GM21737 (cell line): ENCODE measurements around the gene COL27A1.
"Not testable (repeated sequence)": the region's sequence is repeated elsewhere in the genome, so short reads cannot be mapped to it uniquely, and the experiment has no call there.

Experiments
- ATAC-seq: cut with Tn5 transposase; IDR thresholded peaks from one replicate; pipeline ENCODE4 v1.9.1; 2021; ENCODE audit warnings: mild to moderate bottlenecking, moderate library complexity; ENCODE audit not compliant: unreplicated experiment

COL27A1 gene

DNA sequence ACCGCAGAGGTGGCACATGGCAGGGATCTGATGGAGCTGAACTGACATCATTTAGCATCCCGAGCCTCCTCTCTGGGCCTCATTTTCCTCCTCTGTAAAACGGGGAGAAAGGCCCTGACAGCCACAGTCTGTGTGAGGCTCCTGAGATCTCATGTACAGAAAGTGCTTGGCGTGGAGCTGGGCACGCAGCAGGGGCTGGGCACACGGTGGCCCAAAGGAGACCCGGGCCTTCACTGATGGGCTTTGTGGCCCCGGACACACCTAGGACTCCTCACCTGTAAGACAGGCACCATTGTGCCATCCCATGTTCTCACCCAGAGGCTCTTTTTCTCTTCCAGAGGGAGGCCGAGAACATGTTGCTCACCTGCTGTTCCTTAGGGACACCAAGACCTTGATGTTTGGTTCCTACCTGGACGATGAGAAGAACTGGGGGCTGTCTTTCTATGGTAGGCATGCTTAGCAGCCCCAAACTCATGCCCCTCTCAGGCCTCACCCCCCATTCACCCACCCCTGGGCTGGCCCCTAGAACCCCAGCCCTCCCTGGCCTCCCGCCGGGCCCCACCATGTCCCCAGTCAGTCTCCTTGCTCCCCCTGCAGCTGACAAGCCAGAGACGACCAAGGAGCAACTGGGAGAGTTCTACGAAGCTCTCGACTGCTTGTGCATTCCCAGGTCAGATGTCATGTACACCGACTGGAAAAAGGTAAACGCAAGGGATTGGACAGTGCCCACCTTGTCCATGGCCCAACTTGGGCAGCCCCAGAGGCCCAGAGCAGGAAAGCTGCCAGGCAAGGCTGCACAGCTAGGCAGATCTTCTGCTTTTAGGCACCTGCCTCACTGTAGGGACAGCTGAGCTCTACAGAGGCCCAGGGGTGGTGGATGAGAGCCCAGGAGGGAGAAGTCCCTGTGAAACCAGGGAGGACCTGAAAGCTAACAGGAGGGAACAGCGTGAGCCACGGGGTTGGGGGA is 176.2 kb downstream of the COL27A1 start:
- ATAC-seq = not testable (repeated sequence)

DNA sequence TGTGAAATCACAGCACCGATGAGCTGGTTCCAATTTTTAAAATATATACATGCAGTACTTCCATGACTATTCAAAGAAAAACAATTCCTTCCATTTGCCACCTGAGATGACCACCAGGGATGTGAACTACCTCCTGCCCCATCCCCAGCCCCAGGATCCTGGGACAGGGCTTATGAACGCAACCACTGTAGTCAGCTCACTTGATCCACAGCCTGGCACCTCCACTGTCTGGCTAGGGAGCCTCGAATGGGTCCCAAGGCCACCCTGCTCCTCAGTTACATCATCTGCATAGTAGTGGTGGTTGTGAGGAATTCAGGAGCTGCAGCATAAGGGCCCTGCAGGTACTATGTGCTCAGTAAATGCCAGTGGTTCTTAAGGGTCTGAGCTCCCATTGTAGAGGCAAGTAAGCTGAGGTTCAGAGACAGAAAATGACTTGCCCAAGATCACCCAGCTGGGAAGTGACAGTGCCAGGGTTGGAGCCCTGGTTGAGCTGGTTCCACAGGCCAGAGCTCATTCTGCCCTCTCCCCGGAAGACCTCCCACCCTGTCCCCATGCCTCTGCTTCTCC is 177.2 kb downstream of the COL27A1 start:
- not testable (repeated sequence) for ATAC-seq

DNA sequence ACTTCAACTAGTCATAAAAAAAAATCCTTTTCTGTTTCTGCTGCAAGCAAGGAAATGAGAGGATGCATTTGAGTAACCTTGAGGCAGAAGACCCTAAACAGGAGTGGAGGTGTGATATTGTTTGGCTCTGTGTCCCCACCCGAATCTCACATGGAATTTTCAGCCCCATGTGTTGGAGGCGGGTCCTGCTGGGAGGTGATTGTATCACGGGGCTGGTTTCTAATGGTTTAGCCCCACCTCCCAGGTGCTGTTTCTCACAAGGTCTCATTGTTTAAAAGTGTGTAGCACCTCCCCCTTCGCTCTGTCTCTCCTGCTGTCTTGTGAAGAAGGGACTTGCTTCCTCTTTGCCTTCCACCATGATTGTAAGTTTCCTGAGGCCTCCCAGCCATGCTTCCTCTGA is 178.4 kb downstream of the COL27A1 start:
- not testable (repeated sequence) for ATAC-seq

DNA sequence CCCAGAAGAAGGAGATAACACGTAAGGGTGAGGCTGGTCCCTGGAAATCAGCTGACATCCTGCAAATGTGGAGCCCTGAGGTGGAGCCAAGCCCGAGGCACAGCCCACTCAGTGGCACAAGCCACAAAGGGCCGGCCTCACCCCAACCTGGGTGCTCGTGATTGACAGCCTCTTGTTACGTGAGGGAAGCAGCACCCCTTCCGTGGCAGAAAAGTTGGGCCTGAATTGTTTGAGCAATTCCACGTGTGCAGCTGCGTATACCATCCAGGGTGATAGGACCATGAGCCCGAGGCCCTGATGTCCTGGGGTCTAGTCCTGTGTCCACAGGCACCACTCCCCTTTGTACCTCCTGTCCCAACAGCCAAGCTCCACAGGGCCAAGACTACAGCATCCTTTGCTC is 179.2 kb downstream of the COL27A1 start:
- ATAC-seq = no peak

DNA sequence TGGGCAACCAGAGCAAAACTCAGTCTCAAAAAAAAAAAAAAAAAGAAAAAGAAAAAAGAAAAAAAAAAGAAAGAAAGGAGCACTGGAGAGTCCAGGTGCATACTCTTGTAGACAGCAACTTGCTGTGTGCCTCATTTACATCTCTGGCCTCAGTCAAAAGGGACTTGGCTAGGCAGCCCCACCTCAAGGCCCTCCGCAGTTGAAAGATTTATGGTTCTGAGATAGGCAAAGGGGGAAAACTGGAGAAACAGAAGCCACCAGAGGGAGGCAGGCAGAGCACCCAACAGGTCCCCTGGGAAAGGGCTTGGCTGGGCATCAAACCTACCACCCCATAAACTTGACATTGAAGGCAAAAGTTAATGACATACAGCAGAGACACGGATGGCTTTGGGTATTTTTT is 180.4 kb downstream of the COL27A1 start:
- ATAC-seq = no peak

DNA sequence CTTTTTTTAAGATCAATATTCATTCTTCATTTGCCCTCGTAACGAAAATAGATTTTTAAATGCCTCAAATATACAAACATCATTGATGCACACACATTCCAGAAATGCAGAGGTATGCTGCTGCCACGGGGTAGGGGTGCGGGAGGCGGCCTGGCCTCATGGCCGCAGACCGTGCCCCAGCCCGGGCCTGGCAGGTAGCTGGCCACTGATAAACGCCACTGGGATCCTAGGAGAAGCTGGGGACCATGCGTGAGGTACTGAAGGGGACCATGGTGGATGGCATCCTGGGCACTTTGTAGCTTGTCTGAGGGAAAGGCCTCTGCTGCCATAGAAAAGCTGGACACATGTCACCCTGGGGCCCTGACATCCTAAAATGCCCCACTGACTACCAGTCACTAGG is 180.8 kb downstream of the COL27A1 start:
- no peak for ATAC-seq

DNA sequence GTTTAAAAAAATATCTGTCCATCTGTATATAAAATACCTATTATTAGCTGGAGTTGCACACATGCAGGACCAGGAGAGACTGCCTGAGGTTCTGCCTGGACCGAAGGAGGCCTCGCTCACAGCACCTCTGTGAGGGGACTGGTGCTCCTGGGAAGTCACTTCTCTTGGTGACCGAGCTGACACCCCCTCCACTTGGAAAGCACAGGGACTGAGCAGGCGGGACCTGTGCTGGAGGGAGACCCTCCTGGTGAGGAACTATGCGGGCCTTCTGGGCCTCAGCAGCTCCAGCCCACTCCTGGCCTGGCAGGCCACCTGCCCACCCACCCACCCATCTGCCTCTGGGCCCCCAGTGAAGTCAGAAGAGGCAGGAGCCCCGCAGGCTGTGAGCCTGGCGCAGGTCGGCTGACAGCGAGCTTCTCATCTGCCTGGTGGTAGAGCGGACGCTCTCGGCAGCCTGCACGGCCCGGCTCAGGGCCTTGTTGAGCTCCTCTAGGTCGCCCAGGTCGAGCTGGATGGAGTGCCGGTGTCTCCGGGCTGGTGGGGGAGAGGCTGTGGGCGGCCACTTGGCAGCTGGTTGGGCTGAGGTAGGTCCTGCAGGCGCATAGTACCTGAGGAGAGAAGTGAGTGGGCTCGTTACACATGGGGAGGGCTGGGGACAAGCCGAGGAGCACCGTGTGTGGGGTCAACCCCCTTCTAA is 181.5 kb downstream of the COL27A1 start:
- ATAC-seq = no peak

DNA sequence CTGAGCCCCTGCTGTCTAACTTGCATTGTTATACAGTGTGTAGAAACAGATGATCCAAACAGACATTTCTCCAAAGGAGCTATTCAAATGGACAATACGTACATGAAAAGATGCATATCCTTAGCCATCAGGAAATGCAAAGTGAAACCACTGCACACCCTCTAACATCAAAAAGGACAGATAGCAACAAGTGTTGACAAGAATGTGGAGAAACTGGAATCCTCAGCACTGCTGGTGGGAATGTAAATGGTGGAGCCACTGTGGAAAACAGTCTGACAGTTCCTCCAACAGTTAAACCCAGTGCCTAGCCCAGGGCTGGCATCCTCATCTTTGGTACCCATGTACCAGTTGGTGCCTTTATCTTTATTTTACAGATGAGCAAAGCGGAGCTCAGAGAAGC is 182.8 kb downstream of the COL27A1 start:
- no peak for ATAC-seq

DNA sequence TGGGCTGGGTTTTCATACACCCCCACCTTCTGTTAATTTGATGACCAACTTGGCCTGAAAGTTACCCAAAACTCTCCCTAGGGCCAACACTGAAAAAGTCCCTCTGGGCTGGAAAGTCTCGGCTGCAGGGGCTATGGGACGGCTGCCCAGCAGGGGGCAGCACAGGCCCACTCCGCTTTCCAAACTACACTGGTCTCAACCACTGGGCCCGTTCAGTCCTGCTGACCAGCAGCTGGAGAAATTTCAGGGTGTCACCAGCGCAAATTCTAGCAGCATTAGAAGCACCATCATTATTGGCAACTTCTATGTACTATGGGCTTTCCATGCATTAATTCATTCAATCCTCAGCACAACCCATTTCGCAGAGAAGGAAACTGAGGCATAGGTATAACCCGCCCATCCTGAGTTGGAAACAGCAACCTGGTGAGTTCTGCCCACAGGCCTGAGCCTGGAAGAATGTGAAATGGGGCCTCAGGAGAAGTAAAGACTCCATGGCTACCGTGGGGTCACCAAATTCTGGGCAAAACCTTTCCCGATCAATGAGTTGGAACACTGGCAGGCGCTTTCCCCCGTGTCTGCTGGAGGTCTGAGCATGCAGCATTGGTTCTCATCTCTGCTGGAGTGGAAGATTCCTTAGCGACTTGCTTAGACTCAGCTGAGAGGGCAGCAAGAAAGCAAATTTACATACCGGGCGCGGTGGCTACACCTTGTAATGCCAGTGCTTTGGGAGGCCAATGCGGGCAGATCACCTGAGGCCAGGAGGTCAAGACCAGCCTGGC is 184.0 kb downstream of the COL27A1 start:
- ATAC-seq = no peak

DNA sequence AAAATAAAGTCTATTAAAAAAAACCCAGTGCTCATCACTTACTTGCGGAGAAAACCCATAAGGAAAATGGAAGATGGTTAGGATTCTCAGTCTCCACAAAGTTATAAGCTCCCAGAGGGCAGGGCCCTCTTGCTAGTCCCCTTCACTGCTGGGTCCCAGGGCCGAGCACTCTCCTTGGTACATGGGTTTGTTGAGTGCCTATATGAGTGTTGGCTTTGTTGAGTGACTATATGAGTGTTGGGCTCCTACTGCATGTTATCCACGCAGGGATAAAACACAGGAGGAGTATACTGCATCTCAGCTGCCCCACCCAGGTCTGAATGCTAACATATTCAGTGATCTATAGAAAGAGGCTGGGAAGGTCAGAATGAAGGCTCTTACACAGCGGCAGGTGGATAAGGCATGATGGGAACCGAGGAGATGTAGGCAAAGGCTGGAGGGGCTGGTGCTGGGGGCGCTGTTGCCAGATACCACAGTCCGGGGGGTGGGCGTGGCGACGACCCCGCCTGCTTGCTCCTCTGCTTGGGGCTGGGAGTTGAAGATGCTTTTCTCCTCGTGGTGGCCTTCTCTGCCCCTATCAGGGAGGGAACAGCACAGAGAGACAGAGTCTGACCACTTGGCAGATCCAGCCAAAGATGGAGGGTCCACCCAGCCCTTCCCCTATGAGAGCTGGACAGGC is 186.0 kb downstream of the COL27A1 start:
- ATAC-seq = no peak

DNA sequence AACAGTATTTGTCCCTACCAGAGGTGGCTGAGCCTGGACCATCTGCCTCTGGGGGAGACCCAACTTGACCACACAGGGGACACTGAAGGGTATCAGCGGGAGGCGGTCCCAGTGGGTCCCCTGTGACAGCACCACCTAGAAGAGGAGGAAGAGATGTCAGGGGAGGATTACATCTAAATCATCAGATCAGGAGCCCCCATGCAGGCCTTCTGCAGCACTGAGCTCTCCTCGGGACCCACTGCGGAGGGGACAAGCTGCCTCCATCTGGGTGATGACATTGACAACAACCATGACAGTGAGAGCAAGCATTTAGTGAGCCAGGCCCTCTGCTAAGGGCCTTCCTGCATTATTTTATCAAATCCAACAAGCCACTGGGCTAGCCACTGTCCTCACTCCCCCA is 186.7 kb downstream of the COL27A1 start:
- no peak for ATAC-seq

DNA sequence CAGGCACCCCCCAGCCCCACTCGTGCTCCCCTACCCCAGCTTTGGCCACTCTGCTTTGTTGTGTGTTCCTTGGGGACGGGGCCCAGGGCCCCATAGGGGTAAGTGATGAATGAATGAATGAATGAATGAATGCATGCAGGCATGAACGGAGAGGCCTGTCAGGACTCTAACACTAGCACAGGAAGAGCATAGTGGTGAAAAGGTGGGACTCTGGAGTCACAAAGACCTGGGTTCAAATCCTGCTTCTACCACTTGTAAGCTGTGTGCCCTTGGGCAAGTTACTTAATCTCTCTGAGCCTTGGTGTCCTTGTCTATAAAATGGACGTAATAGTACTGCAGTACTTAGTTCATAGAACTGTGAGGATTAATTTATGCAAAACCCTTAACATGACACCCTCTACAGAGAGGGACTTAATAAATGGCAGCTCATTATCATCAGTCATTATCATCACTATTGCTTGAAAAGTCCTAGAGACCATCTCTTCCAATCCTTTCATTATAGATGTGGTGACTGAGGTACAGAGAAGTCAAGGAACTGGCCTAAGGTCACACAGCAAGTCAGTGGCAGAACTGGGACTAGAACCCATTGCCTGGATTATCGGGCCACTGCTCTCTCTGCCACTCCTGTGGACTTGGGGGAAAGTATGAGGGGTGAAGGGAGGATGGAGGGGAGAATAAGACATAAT is 187.6 kb downstream of the COL27A1 start:
- ATAC-seq = no peak

DNA sequence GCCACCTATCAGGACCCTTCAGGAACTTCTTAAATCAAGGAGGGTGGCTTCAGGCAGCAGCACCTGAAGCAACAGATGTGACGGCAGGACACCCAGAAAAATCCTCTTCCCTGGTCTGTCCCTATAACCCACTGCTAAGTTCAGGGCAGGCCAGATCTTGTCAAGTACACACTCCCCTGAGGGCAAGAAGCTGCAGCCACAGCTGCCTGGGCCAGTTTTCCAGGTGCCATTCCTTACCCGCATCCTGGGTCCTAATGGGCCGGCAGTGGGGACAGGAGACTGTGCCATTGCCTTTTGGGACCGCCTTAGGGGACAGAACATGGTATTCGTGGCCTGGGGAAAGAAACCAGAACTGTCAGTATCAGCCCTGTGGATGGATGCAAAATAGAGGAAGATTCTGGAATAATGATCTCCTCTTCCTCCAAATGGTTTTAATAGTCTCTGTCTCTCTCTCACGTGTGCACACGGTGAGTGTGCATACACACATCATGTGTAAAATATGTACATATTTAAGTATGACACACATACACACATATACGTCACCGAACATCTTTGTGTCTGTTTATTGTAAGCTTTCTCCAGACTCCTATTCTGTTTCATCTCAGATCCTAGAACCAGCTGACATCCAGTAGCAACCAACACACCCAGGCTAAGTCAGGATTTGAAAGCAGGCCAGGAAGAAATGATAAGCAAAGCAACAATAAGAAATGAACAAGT is 188.3 kb downstream of the COL27A1 start:
- ATAC-seq = no peak

DNA sequence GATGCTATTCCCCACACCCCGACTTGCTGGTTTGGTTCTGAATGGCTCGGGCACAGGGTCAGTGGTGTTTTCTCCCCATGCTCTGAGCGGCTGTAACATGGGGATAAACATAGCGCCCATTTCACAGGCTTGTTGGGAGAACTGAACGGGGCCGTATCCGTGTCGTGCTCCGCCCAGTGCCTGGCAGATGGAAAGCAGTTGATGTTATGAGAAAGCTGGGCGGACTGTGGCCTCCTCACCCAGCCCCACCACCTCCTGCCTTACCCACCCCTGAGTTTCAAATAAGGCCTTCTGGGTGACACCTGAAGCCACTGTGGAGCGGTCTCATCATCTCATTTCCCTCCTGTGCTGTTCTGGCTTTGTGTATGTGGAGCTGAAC is 188.8 kb downstream of the COL27A1 start:
- ATAC-seq = no peak

DNA sequence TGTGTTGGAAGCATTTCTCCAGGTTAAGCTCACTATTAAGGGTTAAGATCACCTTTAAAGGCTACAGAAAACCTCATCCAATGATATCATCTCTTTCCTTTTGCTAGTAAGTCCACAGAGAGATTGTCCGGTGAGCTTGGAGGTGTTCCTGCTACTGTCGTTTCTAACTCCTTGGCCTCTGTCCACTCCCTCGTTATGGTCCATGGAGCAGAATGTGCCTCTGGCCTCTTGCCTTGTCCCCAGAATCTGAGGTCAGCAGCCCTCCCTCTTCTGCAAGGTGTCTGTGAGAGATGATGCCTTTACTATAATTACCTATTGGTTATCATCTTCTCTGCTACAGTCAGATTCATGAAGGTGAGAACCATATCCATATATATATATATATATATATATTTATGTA is 189.4 kb downstream of the COL27A1 start:
- no peak for ATAC-seq

DNA sequence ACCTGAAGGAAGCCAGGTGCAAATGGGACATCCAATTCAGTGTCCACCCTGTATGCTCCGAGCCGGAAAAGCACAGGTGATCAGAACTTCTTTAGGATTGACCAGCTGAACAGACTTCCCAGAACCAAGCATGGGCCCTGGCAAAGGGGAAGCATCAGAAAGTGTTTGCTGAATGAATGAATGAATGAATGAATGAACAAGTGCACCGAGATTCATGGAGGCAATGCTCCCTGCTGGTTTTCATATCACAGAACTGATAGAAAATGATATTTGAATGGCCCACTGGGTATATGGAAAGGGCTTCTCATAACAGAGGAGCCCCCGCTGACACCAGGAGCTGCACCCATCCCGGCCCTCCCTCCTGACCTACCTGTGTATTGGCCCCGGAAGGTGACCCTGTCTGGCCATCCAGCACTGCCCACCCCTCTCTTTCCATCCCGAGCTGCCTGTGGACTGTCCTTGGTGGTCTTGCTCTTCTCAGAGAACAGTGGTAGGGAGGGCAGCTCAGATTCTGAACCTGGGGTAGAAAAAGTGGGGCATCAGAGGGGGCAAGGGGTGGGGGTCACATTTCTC is 190.2 kb downstream of the COL27A1 start:
- no peak for ATAC-seq

DNA sequence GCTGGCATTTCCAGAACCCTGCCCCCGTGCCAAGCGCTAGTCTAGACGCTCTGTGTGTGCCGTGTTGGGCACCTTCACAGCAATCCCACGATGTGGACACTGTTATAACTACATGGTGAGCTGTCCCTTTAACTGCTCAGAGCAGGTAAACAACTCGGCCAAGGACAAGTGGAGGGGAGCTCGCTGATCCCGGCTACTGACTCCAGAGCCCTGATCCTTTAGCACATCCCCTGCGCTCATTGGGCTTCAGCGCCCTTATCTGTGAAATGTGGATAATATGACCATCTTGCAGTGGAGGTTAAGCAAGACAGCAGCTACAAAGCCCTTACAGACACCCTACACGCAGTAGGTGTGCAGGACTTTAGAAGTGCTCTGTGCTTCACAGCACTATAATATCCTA is 190.8 kb downstream of the COL27A1 start:
- no peak for ATAC-seq

DNA sequence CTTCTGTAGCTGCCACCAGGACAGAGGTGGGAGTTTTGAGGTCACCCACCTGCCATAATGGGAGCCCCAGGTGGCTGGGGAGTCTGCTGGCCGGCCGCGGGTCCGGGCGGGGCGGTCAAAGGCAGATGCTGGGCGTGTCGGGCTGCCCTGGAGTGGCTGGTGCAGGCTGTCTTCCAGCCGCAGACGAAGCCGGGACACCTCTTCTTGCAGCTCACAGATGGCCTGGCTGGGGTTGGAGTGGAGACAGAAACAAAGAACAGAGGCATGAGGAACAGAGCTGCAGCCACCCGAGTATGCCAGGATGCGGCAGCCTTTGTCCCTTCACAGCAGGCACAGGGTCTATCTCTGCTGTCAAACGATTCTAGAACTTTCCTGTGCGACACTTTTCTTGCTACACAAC is 192.3 kb downstream of the COL27A1 start:
- ATAC-seq = no peak
